B cell (primary cell): Measurements from ENCODE around the gene KIAA1328.
"Not testable (repeated sequence)": the region's sequence is repeated elsewhere in the genome, so short reads cannot be mapped to it uniquely, and the experiment has no call there.

Experiments
- EZH2 ChIP-seq: IDR thresholded peaks from 2 replicates; pipeline ENCODE4 v1.6.1; 2012; ENCODE audit warnings: borderline replicate concordance, low read depth, mild to moderate bottlenecking, moderate library complexity, low read length; ENCODE audit not compliant: insufficient read depth, poor library complexity, severe bottlenecking
- TF ChIP-seq, protein P1 (sequence below): fragments of 200-600 bp; IDR thresholded peaks from one replicate; pipeline ENCODE4 v1.8.0; 2022; ENCODE audit warnings: antibody characterized with exemption, mild to moderate bottlenecking

- TF ChIP-seq, protein P1, sequence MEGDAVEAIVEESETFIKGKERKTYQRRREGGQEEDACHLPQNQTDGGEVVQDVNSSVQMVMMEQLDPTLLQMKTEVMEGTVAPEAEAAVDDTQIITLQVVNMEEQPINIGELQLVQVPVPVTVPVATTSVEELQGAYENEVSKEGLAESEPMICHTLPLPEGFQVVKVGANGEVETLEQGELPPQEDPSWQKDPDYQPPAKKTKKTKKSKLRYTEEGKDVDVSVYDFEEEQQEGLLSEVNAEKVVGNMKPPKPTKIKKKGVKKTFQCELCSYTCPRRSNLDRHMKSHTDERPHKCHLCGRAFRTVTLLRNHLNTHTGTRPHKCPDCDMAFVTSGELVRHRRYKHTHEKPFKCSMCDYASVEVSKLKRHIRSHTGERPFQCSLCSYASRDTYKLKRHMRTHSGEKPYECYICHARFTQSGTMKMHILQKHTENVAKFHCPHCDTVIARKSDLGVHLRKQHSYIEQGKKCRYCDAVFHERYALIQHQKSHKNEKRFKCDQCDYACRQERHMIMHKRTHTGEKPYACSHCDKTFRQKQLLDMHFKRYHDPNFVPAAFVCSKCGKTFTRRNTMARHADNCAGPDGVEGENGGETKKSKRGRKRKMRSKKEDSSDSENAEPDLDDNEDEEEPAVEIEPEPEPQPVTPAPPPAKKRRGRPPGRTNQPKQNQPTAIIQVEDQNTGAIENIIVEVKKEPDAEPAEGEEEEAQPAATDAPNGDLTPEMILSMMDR, result not testable (repeated sequence)
- not testable (repeated sequence) for TF ChIP-seq EZH2
Measured at GRCh38 chr18:36816096-36816495, 12.8 kb upstream of the KIAA1328 start.
